SK-N-DZ (cell line): Measurements from ENCODE around the gene USP16. TPM values are rescaled to one million over a fixed set of nuclear protein-coding genes. Genes with fewer than 3 reads are reported as not detected.
A peak's percentile ranks its signal among the peaks of the same experiment; 100 is the strongest.
"Not testable (repeated sequence)": the region's sequence is repeated elsewhere in the genome, so short reads cannot be mapped to it uniquely, and the experiment has no call there.

ENCODE experiments used
- DNase-seq: peaks from one replicate; pipeline ENCODE4 v3.0.0-alpha.2; 2015; ENCODE audit warnings: low spot score
- polyA plus RNA-seq, 2 experiments: library from polyadenylated mRNA; depleted of rRNA; stranded (reverse); fragments of >200 nt; gene quantifications; 2 replicates each; pipeline ENCODE4 v1.2.3, GENCODE V29; 2014

Gene USP16
- 28.3 and 29.2 TPM in 2 replicates for polyA plus RNA-seq (2014; cell fraction: cytosol; rRNA removed)
- polyA plus RNA-seq (2014; cell fraction: nucleus; rRNA removed), result 33.3 and 36.1 TPM in 2 replicates

- DNase-seq, result peak; percentile 98
These were observed at the start of gene USP16 for GRCh38 chr21:29024474-29025327. Gene USP16, plus strand, starts transcription at chr21:29024668. Its CDS starts 3,246 bp downstream, at chr21:29027914.

- no peak for DNase-seq
These were observed 49.1 kb upstream of the USP16 start for GRCh38 chr21:28975397-28975796.

GRCh38 chr21:28979092-28979491, 45.4 kb upstream of the USP16 start:
- DNase-seq, result no peak

- no peak for DNase-seq
These were observed 41.8 kb upstream of the USP16 start for GRCh38 chr21:28982637-28983036.

DNA sequence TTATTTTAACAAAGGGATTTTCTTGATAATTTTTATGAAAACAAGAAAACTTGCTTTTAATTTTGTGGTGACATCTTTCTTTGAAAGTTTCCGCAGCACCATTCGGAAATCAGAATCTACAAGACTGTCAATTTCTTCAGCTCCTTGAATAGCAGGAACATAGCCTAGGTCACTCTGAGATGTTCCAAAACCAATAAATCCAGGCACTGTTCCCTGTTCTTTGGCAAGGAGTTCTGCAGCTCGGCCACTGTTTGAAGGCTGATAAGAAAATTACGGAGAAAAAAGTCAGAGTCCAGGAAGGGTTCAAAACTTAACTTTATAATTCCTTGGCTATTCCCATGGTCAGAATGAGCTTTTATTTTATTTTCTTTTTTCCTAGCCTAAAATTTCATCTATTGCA, 37.8 kb upstream of the USP16 start:
- no peak for DNase-seq

- DNase-seq, result not testable (repeated sequence)
These were observed 36.3 kb upstream of the USP16 start for GRCh38 chr21:28988146-28988545.

DNA sequence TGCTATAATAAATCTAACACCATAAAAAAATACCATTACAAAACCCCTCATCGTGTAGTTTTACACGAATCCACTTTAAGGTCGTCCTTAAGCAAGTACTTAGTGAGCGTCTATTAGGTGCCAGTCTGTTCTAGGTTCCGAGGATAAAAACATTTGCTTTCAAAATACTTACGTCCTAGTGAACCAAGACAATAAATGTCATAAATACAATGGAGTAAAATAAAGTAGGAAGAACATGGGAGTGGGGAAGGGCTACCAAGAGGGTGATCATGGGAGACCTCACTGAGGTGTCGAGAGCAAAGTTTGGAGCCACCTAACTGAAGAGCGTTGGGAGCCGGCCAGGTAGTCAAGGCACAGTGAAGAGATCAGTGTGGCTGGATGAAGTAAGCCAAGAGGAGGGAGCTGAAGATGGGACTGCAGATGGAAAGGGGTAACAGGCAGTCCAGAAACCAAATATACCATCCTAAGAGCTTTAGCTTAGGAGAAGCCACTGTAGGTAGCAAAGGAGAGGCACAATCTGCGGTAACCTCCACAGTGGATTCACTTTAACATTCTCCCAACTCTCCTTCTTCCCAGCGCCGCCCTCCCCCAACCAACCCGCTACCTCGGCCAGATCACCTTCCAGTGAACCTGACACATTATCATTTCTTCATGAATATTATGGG, 32.5 kb upstream of the USP16 start:
- DNase-seq, result no peak

DNA sequence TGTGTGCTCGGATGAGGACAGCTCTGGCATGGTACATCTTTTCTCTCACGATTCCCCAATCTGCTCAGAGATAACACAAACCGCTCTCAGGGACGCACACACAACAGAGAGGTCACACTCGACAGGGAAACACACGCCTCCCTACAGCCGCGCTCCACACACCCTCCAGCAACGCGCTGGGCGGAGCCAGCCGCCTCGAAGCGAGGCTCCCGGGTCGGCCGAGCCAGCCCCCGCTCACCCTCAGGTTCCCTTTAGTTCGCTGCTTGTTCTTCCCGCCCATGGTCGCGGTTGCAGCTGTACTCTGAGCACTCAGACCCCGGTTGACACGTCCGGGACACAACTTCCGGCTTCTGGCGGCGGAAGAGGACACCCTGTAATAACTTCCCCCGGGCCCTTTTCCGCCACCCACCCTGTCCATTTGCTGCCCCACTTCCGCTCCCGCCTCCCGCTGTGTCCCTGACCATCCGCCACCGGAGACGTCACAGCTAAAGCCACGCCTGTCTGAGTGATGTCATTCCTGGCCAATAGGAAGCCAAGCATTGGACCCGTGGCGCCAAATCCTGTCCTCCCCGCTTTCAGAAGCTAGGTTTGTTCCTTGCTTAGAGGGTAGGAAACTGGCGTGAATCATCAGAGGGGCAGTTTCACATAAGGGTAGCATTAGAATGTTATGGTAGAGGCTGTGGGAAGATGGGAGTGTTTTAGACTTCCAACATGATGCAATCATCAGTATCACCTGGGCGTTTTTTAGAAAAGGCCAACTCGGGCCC, 31.8 kb upstream of the USP16 start, which contains the start of gene LTN1:
Gene LTN1, minus strand, starts transcription at position 352 of the 767 bp plus-strand sequence. Its CDS starts 72 bp downstream, at position 280.
- peak; percentile 98 for DNase-seq

- DNase-seq, result peak; percentile 5
These were observed 31.2 kb upstream of the USP16 start for GRCh38 chr21:28993293-28993629.

GRCh38 chr21:29002442-29003144, 21.9 kb upstream of the USP16 start:
- peak; percentile 97 for DNase-seq

GRCh38 chr21:29005696-29006095, 18.8 kb upstream of the USP16 start:
- DNase-seq, result no peak

DNA sequence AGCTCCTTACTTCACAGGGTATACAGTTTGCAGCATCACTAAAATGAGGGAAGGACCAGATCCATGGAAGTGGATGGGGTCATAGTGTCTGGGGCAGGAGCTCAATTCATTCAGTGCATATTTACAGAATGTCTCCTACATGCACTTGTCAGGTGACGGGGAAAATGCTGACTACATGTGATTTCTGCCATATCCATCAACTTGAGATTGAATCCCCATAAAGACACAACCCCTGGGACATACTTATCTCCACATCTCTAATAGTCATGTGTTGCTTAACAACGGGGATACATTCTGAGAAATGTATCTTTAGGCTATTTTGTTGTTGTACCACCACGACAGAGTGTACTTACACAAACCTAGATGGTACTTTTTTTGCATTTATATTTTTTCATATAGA, 17.3 kb upstream of the USP16 start:
- DNase-seq, result no peak

- DNase-seq, result no peak
These were observed 16.7 kb upstream of the USP16 start for GRCh38 chr21:29007810-29008209.

- no peak for DNase-seq
These were observed 16.1 kb upstream of the USP16 start for GRCh38 chr21:29008367-29008766.

GRCh38 chr21:29011236-29011635, 13.2 kb upstream of the USP16 start:
- DNase-seq, result not testable (repeated sequence)

DNA sequence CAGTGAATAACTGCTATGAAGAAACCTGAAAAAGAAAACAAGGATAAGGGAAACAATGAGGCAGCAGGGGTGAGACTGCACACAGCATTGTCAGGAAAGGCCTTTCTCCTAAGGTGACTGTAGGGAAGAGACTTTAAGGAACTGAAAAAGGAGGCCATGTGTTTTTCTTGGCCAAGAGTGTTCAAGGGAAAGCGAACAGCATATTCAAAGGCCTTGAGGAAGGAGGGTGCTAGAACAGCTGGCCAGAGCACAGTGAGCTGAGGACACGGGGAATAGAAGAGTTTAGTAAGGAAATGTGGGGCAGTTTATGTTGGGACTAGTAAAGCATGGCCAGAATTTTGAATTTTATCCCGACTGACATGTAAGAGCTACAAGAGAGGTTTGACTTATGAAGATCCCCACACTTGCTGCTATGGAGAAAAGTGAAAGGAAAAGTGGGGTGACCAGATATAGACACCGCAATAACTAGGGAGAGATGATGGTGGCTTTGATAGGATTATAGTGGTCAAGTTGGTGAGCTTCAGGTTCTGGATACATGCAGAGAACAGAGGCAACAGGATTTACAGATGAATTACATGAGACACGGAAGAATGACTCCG, 6.7 kb upstream of the USP16 start:
- no peak for DNase-seq

- DNase-seq, result no peak
These were observed 5.9 kb upstream of the USP16 start for GRCh38 chr21:29018540-29018939.

- no peak for DNase-seq
These were observed 2.3 kb upstream of the USP16 start for GRCh38 chr21:29022166-29022565.

DNA sequence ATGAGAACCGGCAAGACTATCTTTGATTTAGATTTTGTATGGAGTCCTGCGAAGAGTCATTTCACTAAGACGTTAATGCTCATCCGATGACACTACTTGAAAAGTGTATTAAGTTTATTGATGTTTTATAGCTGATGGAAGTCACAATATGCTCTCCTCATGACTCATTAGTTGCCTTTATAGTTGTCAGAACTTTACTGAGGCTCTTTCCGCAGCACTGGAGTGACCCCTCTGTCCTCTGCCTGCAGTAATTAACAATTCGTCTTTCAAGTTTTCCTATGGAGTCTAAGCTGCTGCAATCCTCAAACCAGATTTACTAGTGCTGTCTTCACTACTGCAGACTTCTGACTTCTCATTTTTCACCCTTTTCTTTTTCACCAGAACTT, 853 bp downstream of the USP16 start:
- no peak for DNase-seq

DNA sequence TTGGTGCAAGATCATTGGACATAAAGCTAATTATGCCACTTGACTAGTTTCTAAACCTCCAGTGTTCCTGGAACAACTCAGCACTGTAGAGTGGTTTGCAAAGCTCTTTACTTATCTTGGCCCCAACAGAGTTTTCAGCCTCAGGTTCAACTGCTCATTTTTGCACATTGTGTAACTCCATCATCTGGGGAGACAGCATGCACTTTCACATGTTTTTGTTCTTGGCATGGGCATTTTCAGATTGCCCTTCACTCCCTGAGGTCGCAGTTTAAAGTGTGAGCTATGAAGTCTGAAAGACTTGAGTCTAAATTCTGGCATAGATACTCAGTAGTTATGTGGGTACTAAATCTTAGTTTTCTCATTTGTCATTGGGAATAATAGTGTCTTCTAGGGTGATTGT, 5.1 kb downstream of the USP16 start:
- no peak for DNase-seq

GRCh38 chr21:29030909-29031308, 6.4 kb downstream of the USP16 start:
- no peak for DNase-seq
